ENCODE results near the gene GNPTG.
A peak's percentile ranks its signal among the peaks of the same experiment; 100 is the strongest.

The GNPTG gene

GRCh38 chr16:1334739-1335138 is 17.0 kb upstream of the GNPTG start:
- no peak for DNase-seq

GRCh38 chr16:1335211-1335971 is 16.3 kb upstream of the GNPTG start:
- DNase-seq = no peak

- DNase-seq = no peak
Measured at GRCh38 chr16:1335996-1336395, 15.7 kb upstream of the GNPTG start.

GRCh38 chr16:1336619-1337018 is 15.1 kb upstream of the GNPTG start:
- DNase-seq = no peak

GRCh38 chr16:1337486-1337885 is 14.2 kb upstream of the GNPTG start:
- no peak for DNase-seq

GRCh38 chr16:1338119-1338730 is 13.5 kb upstream of the GNPTG start:
- DNase-seq = peak; percentile 56

- no peak for DNase-seq
Measured at GRCh38 chr16:1338855-1339675, 12.7 kb upstream of the GNPTG start.

GRCh38 chr16:1340730-1341494 is 10.8 kb upstream of the GNPTG start:
- DNase-seq = no peak

- DNase-seq = no peak
Measured at GRCh38 chr16:1341495-1342420, 10.0 kb upstream of the GNPTG start.

- DNase-seq = peak; percentile 95
Measured at GRCh38 chr16:1342526-1343427, 9.0 kb upstream of the GNPTG start.

GRCh38 chr16:1343428-1344242 is 8.1 kb upstream of the GNPTG start:
- no peak for DNase-seq

GRCh38 chr16:1344499-1344898 is 7.2 kb upstream of the GNPTG start:
- no peak for DNase-seq

GRCh38 chr16:1345087-1345486 is 6.6 kb upstream of the GNPTG start:
- no peak for DNase-seq

- DNase-seq = no peak
Measured at GRCh38 chr16:1345651-1346421, 5.9 kb upstream of the GNPTG start.

GRCh38 chr16:1346422-1347285 is 5.1 kb upstream of the GNPTG start:
- DNase-seq = no peak

- DNase-seq = no peak
Measured at GRCh38 chr16:1347286-1347855, 4.4 kb upstream of the GNPTG start.

- no peak for DNase-seq
Measured at GRCh38 chr16:1347962-1348361, 3.8 kb upstream of the GNPTG start.

- no peak for DNase-seq
Measured at GRCh38 chr16:1348441-1348840, 3.3 kb upstream of the GNPTG start.
